HG03460 (cell line): ENCODE data around the gene DIABLO.
"Not testable (repeated sequence)": the region's sequence is repeated elsewhere in the genome, so short reads cannot be mapped to it uniquely, and the experiment has no call there.

Source experiments
- ATAC-seq: cut with Tn5 transposase; IDR thresholded peaks from one replicate; pipeline ENCODE4 v1.9.1; 2021; ENCODE audit not compliant: unreplicated experiment

Gene DIABLO

DNA sequence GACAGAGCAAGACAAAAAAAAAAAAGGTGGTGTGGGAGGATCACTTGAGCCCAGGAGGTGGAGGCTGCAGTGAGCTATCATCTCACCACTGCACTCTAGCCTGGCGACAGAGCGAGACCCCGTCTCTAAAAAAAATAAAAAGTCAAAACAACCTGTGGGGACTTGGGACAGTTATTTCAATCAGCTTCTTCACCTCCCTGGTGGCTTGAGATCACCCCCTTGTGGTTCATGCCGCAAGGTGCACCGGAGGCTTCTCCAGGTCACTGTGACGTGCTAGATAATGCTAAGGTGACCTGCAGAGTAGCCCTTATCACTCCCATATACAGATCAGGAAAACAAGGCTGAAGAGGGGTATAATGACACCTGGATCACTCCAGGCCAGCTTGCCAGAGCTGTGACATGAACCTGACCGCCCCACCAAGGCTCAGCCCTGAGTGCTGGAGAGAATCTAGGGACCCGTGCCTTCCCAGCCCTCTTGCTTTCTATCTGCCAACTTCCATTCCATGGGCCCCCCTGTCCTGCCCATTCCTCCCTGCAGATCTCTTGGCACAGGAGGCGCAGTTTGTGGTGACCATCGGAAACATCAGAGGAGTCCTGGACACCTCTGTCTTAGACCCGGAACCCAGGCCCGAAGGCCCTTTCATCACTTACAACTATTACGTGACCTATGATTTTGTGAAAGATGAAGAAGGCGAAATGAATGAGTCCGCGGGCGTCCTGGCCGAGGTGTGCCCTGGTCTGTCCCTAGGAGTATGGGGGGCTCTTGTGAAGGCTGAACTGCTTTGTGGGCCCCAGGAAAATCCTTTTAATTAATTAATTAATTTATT lies 34.8 kb downstream of the DIABLO start:
- no peak for ATAC-seq

GRCh38 chr12:122189626-122190475 lies 36.0 kb downstream of the DIABLO start:
- no peak for ATAC-seq

- ATAC-seq = no peak
Measured at GRCh38 chr12:122187466-122187865, 38.4 kb downstream of the DIABLO start.

GRCh38 chr12:122185494-122186082 lies 40.3 kb downstream of the DIABLO start:
- no peak for ATAC-seq

DNA sequence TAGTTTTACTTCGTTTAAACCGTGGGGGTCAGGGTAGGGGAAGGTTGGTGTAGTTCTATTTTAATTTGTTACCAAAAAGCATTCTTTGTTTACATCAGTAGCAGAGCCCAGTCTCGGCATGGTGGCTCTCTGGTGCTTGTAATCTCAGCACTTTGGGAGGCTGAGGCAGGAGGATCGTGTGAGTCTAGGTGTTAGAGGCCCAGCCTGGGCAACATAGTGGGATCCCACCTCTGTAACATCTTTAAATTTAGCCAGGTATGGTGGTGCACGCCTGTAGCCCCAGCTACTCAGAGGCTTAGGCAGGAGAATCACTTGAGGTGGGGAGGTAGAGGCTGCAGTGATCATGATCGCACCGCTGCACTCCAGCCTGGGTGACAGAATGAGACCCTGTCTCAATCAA lies 40.8 kb downstream of the DIABLO start:
- ATAC-seq = no peak

- ATAC-seq = no peak
Measured at GRCh38 chr12:122184517-122184916, 41.3 kb downstream of the DIABLO start.

DNA sequence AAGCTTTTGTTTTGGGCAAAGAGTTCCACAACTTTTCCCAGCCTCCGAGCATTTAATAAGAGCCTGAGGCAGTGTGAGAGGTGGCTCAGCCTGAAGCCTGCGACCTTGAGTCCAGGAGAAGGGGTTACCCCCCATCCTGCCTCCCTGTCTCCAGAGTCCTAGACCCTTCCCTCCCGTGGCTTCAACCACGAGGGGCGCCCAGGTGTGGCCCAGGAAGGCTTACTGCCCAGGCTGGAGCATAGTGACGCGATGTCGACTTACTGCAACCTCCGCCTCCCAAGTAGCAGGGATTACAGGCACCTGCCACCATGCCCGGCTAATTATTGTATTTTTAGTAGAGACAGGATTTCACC lies 42.3 kb downstream of the DIABLO start:
- ATAC-seq = no peak

GRCh38 chr12:122182887-122183587 lies 42.8 kb downstream of the DIABLO start, which contains the start of gene LRRC43:
TSS of gene LRRC43 (plus strand) at chr12:122183123. CDS start at chr12:122183145, 22 bp downstream.
- no peak for ATAC-seq

DNA sequence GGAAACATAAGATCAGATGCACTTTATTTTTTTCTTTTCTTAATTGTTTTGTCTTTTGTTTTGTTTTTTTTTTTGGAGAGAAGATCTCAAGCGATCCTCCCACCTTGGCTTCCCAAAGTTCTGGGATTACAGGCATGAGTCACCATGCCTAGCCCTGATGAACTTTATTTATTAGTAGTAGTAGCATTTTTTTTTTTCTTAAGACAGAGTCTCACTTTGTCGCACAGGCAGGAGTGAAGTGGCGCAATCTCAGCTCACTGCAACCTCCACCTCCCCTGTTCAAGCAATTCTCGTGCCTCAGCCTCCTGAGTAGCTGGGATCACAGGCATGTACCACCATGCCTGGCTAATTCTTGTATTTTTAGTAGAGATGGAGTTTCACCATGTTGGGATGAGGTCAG lies 49.4 kb downstream of the DIABLO start:
- ATAC-seq = not testable (repeated sequence)

DNA sequence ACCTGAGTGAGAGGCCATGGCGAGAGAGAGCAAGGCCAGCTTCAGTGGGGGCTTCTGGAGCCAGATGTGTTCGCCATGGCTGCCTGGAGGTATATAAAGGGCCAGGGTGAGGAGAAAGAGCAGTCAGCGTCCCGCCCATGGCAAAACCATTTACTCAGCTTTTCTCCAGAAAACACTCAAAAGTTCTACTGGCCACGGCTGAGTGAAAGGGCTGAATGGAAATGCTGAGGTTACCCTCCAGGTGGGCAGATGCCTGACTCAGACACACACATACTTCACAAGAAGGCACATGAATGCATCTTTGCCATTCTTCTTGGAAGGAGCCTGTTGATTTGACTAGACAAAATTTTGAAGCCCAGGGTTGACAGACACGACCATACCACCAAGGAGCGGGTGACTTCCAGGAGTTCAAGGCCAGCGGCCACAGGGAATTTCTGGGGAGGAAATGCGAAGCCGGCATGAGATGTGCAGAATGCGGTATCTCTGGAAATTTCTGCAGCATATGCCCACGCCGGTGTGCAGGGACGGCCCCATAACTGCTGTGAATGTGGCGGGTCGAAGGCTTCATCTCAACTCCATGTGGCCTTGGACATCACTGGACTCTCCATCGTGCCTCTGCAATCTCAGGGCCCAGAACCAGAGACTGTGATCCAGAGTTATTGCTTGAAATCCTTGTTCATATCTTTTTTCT lies 51.6 kb downstream of the DIABLO start, which contains the start of gene IL31:
TSS of gene IL31 (minus strand) at position 67 of the 691 bp plus-strand sequence. CDS start at position 18, 49 bp downstream.
- no peak for ATAC-seq

DNA sequence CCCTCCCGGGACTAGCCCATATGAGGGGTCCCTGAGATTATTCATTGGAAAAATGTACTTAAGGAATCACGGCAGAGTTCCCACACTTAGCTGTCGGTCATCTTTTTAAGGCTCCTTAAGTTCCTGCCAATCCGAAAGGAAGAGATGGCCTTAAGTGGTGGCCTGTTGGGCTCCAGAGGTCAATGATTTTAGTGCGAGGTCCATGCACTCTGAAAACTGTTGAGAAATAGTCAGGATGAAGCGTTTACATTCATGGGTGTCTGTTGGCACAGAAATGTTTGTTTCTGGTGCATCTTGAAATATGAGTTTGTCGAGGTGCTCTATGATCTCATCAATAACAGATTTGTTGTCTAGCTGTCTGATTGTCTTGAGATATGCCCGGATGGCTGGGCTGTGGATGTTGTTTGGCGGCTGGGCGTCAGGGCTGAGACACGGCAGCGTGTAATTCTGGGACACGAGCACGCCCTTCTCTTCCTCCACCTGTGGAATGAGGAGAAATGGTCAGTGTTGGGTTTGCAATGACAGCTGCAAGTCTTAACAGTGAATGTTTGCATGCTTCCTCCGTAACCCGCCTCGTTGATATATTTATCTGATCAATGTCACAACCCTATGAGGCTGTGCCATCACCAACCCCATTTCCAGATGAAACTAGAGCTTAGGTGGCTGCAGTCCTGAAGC lies 53.5 kb downstream of the DIABLO start:
- ATAC-seq = no peak

- no peak for ATAC-seq
Measured at GRCh38 chr12:122171399-122171798, 54.5 kb downstream of the DIABLO start.

DNA sequence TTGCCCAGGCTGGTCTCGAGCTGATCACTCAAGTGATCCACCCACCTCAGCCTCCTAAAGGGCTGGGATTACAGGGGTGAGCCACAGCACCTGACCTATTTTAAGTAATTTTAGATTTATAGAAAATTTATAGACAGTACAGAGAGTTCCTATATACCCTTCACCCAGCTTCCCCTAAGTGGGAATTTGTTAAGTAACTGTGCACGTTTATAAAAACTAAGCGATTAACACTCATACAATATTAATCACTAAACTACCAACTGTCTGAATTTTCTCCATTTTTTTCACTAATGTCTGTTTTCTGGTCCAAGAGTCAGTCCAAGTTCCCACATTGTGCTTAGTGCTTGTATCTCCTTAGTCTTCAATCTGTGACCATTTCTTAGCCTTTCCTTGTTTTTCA lies 57.4 kb downstream of the DIABLO start:
- ATAC-seq = no peak

DNA sequence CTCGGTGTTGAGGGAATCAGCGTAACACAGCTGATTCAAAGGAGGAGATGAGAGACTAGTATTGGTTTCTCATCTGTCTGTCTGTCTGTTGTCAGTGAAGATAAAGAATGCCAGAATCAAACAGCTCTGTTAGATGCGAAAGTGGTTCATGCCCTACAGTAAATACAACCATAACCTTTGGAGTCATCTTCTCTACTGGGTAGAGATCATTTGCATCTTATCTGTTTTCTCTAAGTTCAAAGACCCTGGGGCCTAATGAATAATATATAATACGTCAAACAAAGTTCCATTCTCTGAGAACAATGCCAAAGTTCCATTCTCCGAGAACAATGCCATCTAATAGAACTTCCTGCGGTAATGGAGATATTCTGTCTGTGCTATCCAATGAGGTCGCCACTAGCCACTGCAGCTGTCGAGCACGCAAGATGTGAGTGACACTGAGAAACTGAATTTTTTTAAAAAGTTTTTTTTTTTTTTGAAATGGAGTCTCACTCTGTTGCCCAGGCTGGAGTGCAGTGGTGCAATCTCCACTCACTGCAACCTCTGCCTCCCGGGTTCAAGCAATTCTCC lies 58.4 kb downstream of the DIABLO start:
- no peak for ATAC-seq

GRCh38 chr12:122166422-122167349 lies 59.2 kb downstream of the DIABLO start:
- ATAC-seq = no peak

- ATAC-seq = no peak
Measured at GRCh38 chr12:122162976-122163375, 62.9 kb downstream of the DIABLO start.

- no peak for ATAC-seq
Measured at GRCh38 chr12:122161682-122162081, 64.2 kb downstream of the DIABLO start.

- no peak for ATAC-seq
Measured at GRCh38 chr12:122160761-122161160, 65.1 kb downstream of the DIABLO start.
